Astrocyte of the hippocampus (primary cell): Measurements from ENCODE around the gene PLCG2.
"Not testable (repeated sequence)": the region's sequence is repeated elsewhere in the genome, so short reads cannot be mapped to it uniquely, and the experiment has no call there.

ENCODE experiments used
- DNase-seq: peaks from one replicate; pipeline ENCODE4 v3.0.0; 2011; ENCODE audit warnings: low read depth, low spot score

The PLCG2 gene

GRCh38 chr16:81778861-81779535, at the start of gene PLCG2:
TSS of gene PLCG2 (plus strand) at chr16:81779291. CDS start at chr16:81785990, 6,699 bp downstream.
- DNase-seq: peak; percentile 71

GRCh38 chr16:81729451-81729850, 49.6 kb upstream of the PLCG2 start:
- DNase-seq: no peak

- peak; percentile 92 for DNase-seq
These were observed 48.7 kb upstream of the PLCG2 start for GRCh38 chr16:81730090-81731051.

- no peak for DNase-seq
These were observed 47.4 kb upstream of the PLCG2 start for GRCh38 chr16:81731649-81732048.

GRCh38 chr16:81732699-81733098, 46.4 kb upstream of the PLCG2 start:
- DNase-seq: no peak

- DNase-seq: no peak
These were observed 45.8 kb upstream of the PLCG2 start for GRCh38 chr16:81733295-81733694.

- DNase-seq: no peak
These were observed 44.3 kb upstream of the PLCG2 start for GRCh38 chr16:81734632-81735434.

GRCh38 chr16:81737885-81738536, 41.1 kb upstream of the PLCG2 start:
- peak; percentile 89 for DNase-seq

- DNase-seq: no peak
These were observed 40.2 kb upstream of the PLCG2 start for GRCh38 chr16:81738783-81739496.

- no peak for DNase-seq
These were observed 39.6 kb upstream of the PLCG2 start for GRCh38 chr16:81739503-81739902.

- DNase-seq: no peak
These were observed 38.9 kb upstream of the PLCG2 start for GRCh38 chr16:81740169-81740568.

GRCh38 chr16:81741430-81741770, 37.7 kb upstream of the PLCG2 start:
- DNase-seq: not testable (repeated sequence)

GRCh38 chr16:81744385-81744784, 34.7 kb upstream of the PLCG2 start:
- DNase-seq: no peak

GRCh38 chr16:81744911-81745310, 34.2 kb upstream of the PLCG2 start:
- DNase-seq: no peak

GRCh38 chr16:81745704-81746558, 33.2 kb upstream of the PLCG2 start:
- peak; percentile 75 for DNase-seq

GRCh38 chr16:81746566-81746965, 32.5 kb upstream of the PLCG2 start:
- DNase-seq: no peak

GRCh38 chr16:81748476-81749198, 30.5 kb upstream of the PLCG2 start:
- no peak for DNase-seq

- DNase-seq: no peak
These were observed 26.7 kb upstream of the PLCG2 start for GRCh38 chr16:81752225-81752875.

- no peak for DNase-seq
These were observed 26.2 kb upstream of the PLCG2 start for GRCh38 chr16:81752876-81753227.
